HepG2 (cell line): Measurements from ENCODE around the gene JHY. TPM values are rescaled to one million over a fixed set of nuclear protein-coding genes. Genes with fewer than 3 reads are reported as not detected.

Experiments used
- ATAC-seq: fragments of 200-7000 bp; cut with Tn5 transposase; 3 replicates; pipeline ENCODE4 v1.9.1; 2020; ENCODE audit warnings: mild to moderate bottlenecking, moderate library complexity
- BruUV-seq: library from RNA; stranded (reverse); fragments of 400-500 nt; replicated peaks from 2 replicates; lab custom pipeline; 2021; lab: Mats Ljungman, UMichigan
- CTCF ChIA-PET: fragments of 300-600 bp; formaldehyde crosslinking; extraction: SDS; loops from one replicate; lab custom pipeline; 2021; ENCODE audit warnings: low total read pairs, inconsistent platforms, low intra/inter-chr PET ratio; lab: Yijun Ruan, JAX
- POLR2A ChIA-PET: fragments of 350-600 bp; sonication (Branson Sonifier 250); formaldehyde crosslinking; loops from one replicate; lab custom pipeline; 2020; ENCODE audit warnings: antibody characterized with exemption, inconsistent platforms; lab: Yijun Ruan, JAX
- DNase-seq: peaks from one replicate; pipeline ENCODE4 v3.0.0-alpha.2; 2015; ENCODE audit warnings: low spot score
- FAIRE-seq: peaks from 3 replicates; lab custom pipeline; 2011; peaks lifted over from hg19 to GRCh38; lab: Jason Lieb, UNC
- H2AFZ ChIP-seq: one replicate; pipeline ENCODE4 v1.6.1; 2011; ENCODE audit warnings: low read length, inconsistent platforms
- H3K27ac ChIP-seq: fragments of 300-600 bp; 3 replicates; pipeline ENCODE4 v1.8.0; 2011; ENCODE audit warnings: mixed run types, mild to moderate bottlenecking, mixed read lengths, low read length, inconsistent platforms; ENCODE audit not compliant: insufficient read depth; ENCODE audit errors: extremely low read length
- H3K27me3 ChIP-seq, 2 experiments: fragments of 200-600 bp in 1 of 2; 2 replicates in 1 of 2; 3 replicates in 1 of 2; pipeline versions ENCODE4 v1.6.0 to v1.8.0; 2011; ENCODE audit warnings: low read length in 2 of 2, mild to moderate bottlenecking in 2 of 2, moderate library complexity in 2 of 2, inconsistent platforms in 1 of 2; ENCODE audit not compliant: insufficient read depth in 2 of 2, control insufficient read depth in 1 of 2
- H3K36me3 ChIP-seq, 2 experiments: fragments of 200-600 bp in 1 of 2; replicated peaks in 1 of 2; 2 replicates in 1 of 2; 3 replicates in 1 of 2; pipeline versions ENCODE4 v1.5.1 to v1.8.0; 2011; ENCODE audit warnings: low read length in 2 of 2, inconsistent platforms in 1 of 2; ENCODE audit not compliant: insufficient read depth in 2 of 2, control insufficient read depth in 1 of 2
- H3K4me1 ChIP-seq: 2 replicates; pipeline ENCODE4 v1.5.1; 2012; ENCODE audit warnings: low read length, inconsistent platforms; ENCODE audit not compliant: insufficient read depth
- H3K4me2 ChIP-seq: 2 replicates; pipeline ENCODE4 v1.6.0; 2011; ENCODE audit warnings: low read depth, low read length, inconsistent platforms
- H3K4me3 ChIP-seq, 3 experiments: fragments of 200-600 bp in 1 of 3; sonication (generic), shearing (Covaris generic) in 1 of 3; replicated peaks in 1 of 3; 2 replicates each; pipeline ENCODE4 v1.5.1; 2011 to 2016; ENCODE audit warnings: low read length in 3 of 3, inconsistent platforms in 2 of 3, low read depth in 2 of 3, mild to moderate bottlenecking in 2 of 3, control low read depth in 1 of 3, mixed read lengths in 1 of 3; ENCODE audit not compliant: insufficient read depth in 1 of 3
- H3K79me2 ChIP-seq: one replicate; pipeline ENCODE4 v1.6.1; 2011; ENCODE audit warnings: low read length, inconsistent platforms; ENCODE audit not compliant: insufficient read depth
- H3K9ac ChIP-seq: 2 replicates; pipeline ENCODE4 v1.6.0; 2011; ENCODE audit warnings: mild to moderate bottlenecking, low read depth, low read length, inconsistent platforms; ENCODE audit not compliant: insufficient read depth
- H3K9me3 ChIP-seq: 2 replicates; pipeline ENCODE4 v1.5.1; 2012; ENCODE audit warnings: mild to moderate bottlenecking, low read length
- H4K20me1 ChIP-seq: 2 replicates; pipeline ENCODE4 v1.6.0; 2011; ENCODE audit warnings: inconsistent platforms, mild to moderate bottlenecking, low read length, moderate library complexity; ENCODE audit not compliant: insufficient read depth
- CTCF ChIP-seq: sonication (generic); formaldehyde crosslinking; IDR thresholded peaks from 2 replicates; pipeline ENCODE4 v1.5.0; 2020; ENCODE audit warnings: mild to moderate bottlenecking, missing genetic modification reagents, moderate library complexity
- EZH2 ChIP-seq: conservative IDR thresholded peaks from 2 replicates; pipeline ENCODE4 v1.6.1; 2012; ENCODE audit warnings: mild to moderate bottlenecking, low read depth, low read length, moderate library complexity
- NAIF1 ChIP-seq: sonication (generic); formaldehyde crosslinking; IDR thresholded peaks from 2 replicates; pipeline ENCODE4 v1.5.0; 2020; ENCODE audit warnings: mild to moderate bottlenecking, missing genetic modification reagents, borderline replicate concordance
- NFAT5 ChIP-seq: sonication (generic); formaldehyde crosslinking; IDR thresholded peaks from 2 replicates; pipeline ENCODE4 v1.4.0; 2020; ENCODE audit warnings: missing genetic modification reagents
- RAD21 ChIP-seq: fragments of 450-650 bp; formaldehyde crosslinking; IDR thresholded peaks from 2 replicates; pipeline ENCODE4 v1.5.0; 2020; ENCODE audit warnings: mild to moderate bottlenecking
- SIX1 ChIP-seq: sonication (generic); formaldehyde crosslinking; IDR thresholded peaks from 2 replicates; pipeline ENCODE4 v1.4.0; 2020; ENCODE audit warnings: missing genetic modification reagents, borderline replicate concordance
- STAG1 ChIP-seq: sonication (generic); formaldehyde crosslinking; IDR thresholded peaks from 2 replicates; pipeline ENCODE4 v1.4.0; 2020; ENCODE audit warnings: missing genetic modification reagents
- ZBTB43 ChIP-seq: sonication (generic); formaldehyde crosslinking; conservative IDR thresholded peaks from 2 replicates; pipeline ENCODE4 v1.4.0; 2020; ENCODE audit warnings: missing genetic modification reagents
- ZNF367 ChIP-seq: sonication (generic); formaldehyde crosslinking; IDR thresholded peaks from 2 replicates; pipeline ENCODE4 v1.4.0; 2020; ENCODE audit warnings: missing genetic modification reagents, borderline replicate concordance
- ZNF883 ChIP-seq: sonication (generic); formaldehyde crosslinking; IDR thresholded peaks from 2 replicates; pipeline ENCODE4 v1.5.1; 2020; ENCODE audit warnings: mild to moderate bottlenecking, missing genetic modification reagents; ENCODE audit errors: not compliant biosample characterization
- WGBS: methylation state at CpG from one replicate; pipeline ENCODE4 v1.1.6; 2017; ENCODE audit warnings: low lambda C conversion rate; 5-methylcytosine and 5-hydroxymethylcytosine counted together
- in situ Hi-C: cut with HindIII; loops from 2 replicates; pipeline ENCODE4 v1.10.0; 2017; ENCODE audit warnings: low pct_unique_long_range_greater_than_20kb; ENCODE audit not compliant: extremely low pct_ligation_motif_present
- intact Hi-C: fragments of 100-400 bp; cut with micrococcal nuclease; formaldehyde crosslinking; loops from one replicate; pipeline ENCODE4 v1.10.0; 2022; ENCODE audit not compliant: unreplicated experiment
- polyA plus RNA-seq, 8 experiments: library from polyadenylated mRNA; depleted of rRNA in 3 of 8; stranded (reverse) in 7 of 8; unstranded in 1 of 8; fragments of >200 nt; fragmentation: Illumina TruSeq in 4 of 8; extraction: Trizol in 4 of 8; gene quantifications; 2 replicates each; pipeline versions ENCODE4 v1.2.1 to v1.2.3, GENCODE V29; 2011 to 2016; ENCODE audit warnings: low read depth in 4 of 8, missing spikeins in 1 of 8, mixed read lengths in 1 of 8; ENCODE audit not compliant: insufficient read depth in 1 of 8
- total RNA-seq, 5 experiments: library from RNA; depleted of rRNA; stranded (reverse); fragments of >200 nt; fragmentation: Illumina TruSeq; extraction: Trizol; gene quantifications; 2 replicates each; pipeline ENCODE4 v1.2.3, GENCODE V29; 2016; ENCODE audit warnings: low read depth in 1 of 5

Gene JHY
- total and polyA plus RNA-seq, 2 of the 13 experiments (the other 11 are each of a cell fraction or from before 2014, with no cell fraction given): not detected

GRCh38 chr11:122853971-122854446 lies 28.6 kb upstream of the JHY start:
- H3K4me3 ChIP-seq: no peak overlapping the region
- no peaks in the 10 kb centered on the region for H3K4me1 ChIP-seq
- BruUV-seq: no TSS peak
- DNase-seq (peak; percentile 66), ATAC-seq (peak; percentile 62), FAIRE-seq (peak; percentile 70)
- in situ Hi-C loops: loop anchor here (5.0 kb wide), 2 partner anchors 42 to 222 kb away; no protein-coding TSS in a partner anchor
- H3K4me2 ChIP-seq: no peak overlapping the region
- no peaks in the 10 kb centered on the region for H3K36me3 ChIP-seq
- ChIA-PET POLR2A (interaction anchor here (0.7 kb wide), 1 partner anchor 200 kb away, joined by 3 read pairs; no protein-coding TSS in a partner anchor), CTCF (interaction anchor here (0.7 to 2.1 kb wide), 5 partner anchors 39 to 273 kb away, joined by 3 to 16 read pairs (median 10); no protein-coding TSS in a partner anchor)
- H3K9ac ChIP-seq: no peak overlapping the region
- intact Hi-C loops: loop anchor here (1.0 kb wide), 4 partner anchors 40 to 274 kb away; no protein-coding TSS in a partner anchor
- H3K27ac ChIP-seq: no peak overlapping the region
- H2AFZ ChIP-seq: no peak overlapping the region
- TF ChIP-seq NAIF1 (CRISPR knock-in tag) (no peak), ZNF883 (CRISPR knock-in tag) (no peak), EZH2 (no peak), SIX1 (peak; percentile 54; the same call in 1 of the 2 replicates), NFAT5 (CRISPR knock-in tag) (no peak), ZBTB43 (no peak), CTCF (CRISPR knock-in tag) (peak; percentile 74), RAD21 (CRISPR knock-in tag) (peak; percentile 30; the same call in 1 of the 2 replicates), ZNF367 (no peak), STAG1 (peak; percentile 78)
- 33% methylated on average over 3 of the region's 3 CpGs for WGBS
- H3K79me2 ChIP-seq: no peaks in the 10 kb centered on the region
- peaks cover 2 to 25% of the 10 kb centered on the region in 2 experiments; a peak in 2 of 5 replicates for H3K27me3 ChIP-seq
- H4K20me1 ChIP-seq: no peaks in the 10 kb centered on the region; the same call in 1 of the 2 replicates
- no peaks in the 10 kb centered on the region for H3K9me3 ChIP-seq
